ENCODE measurements around the gene KLHL6. TPM values are rescaled to one million over a fixed set of nuclear protein-coding genes. Genes with fewer than 3 reads are reported as not detected.

Gene KLHL6
- total and polyA plus RNA-seq, 8 donors, result 1.4 to 21.6 (median 2.2) TPM

DNA sequence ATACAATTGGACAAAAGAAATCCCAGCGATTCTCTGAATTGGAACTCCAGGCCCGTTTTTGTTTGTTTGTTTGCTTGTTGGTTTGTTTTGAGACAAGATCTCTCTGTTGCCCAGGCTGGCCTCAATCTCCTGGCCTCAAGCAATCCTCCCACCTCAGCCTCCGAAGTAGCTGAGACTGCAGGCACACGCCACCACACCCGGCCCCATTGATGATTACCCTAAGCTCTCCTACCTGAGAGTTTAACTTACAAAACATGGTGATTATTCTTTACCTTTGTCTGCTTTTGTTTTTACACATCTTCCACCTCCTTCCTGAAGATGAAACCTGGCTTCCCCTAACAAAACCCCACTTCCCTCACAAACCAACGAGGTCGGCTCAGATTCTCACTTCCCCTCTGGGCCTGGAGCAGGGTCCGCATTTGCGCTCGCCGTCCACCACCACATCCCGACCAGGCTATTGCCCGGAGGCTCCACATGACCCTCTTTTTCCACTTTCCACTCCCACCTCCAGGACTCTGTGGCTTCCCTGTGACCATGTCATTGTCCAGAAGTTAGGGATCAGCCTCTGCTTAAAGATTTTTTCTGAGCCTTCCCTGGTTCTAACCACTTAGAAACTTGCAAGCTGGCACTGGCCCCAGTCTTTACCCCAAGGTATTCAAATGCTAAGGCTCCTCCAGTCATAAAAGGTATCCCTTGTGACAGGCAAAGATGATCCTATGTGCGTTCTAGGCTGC lies 14.8 kb downstream of the KLHL6 start:
- TF ChIP-seq, protein P1, sequence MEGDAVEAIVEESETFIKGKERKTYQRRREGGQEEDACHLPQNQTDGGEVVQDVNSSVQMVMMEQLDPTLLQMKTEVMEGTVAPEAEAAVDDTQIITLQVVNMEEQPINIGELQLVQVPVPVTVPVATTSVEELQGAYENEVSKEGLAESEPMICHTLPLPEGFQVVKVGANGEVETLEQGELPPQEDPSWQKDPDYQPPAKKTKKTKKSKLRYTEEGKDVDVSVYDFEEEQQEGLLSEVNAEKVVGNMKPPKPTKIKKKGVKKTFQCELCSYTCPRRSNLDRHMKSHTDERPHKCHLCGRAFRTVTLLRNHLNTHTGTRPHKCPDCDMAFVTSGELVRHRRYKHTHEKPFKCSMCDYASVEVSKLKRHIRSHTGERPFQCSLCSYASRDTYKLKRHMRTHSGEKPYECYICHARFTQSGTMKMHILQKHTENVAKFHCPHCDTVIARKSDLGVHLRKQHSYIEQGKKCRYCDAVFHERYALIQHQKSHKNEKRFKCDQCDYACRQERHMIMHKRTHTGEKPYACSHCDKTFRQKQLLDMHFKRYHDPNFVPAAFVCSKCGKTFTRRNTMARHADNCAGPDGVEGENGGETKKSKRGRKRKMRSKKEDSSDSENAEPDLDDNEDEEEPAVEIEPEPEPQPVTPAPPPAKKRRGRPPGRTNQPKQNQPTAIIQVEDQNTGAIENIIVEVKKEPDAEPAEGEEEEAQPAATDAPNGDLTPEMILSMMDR (IDR thresholded peaks at IDR 0.05), result no peak
- ATAC-seq (peak; percentile 6), DNase-seq (peak in 2 of 4 donors; percentile 52 to 84)
- H3K27me3 ChIP-seq, result no peaks in the 10 kb centered on the region
- peak overlapping the region in 1 of 2 donors; percentile 43 for H3K27ac ChIP-seq
- H3K4me3 ChIP-seq, result no peak overlapping the region
- peaks cover 0 to 76% of the 10 kb centered on the region in 2 donors for H3K4me1 ChIP-seq
- intact Hi-C loops (cut with DNase I), result no loop called here
- H3K9me3 ChIP-seq, result no peaks in the 10 kb centered on the region
- no peaks in the 10 kb centered on the region for H3K36me3 ChIP-seq

DNA sequence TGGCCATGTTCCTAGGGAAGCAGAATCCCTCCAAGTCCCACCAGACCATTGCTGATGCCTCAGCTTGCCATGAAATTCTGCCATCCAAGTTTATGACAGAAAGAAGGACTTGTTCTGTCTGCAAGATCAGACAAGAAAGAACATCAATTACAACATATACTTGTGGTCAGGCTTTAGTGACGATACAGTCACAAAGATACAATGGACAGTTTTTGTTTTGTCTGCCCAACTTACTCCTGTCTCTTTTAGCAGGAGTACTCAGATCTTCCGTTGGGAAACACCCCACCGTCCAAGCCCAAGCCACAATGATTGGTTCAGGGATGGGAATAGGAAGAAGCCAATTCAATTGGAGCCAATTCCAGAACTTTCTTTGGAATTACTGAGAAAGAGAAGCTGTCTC lies 15.7 kb downstream of the KLHL6 start:
- no peak overlapping the region for H3K4me3 ChIP-seq
- TF ChIP-seq, protein P1 (IDR thresholded peaks at IDR 0.05), result no peak
- intact Hi-C loops (cut with DNase I), result no loop called here
- no peak for ATAC-seq
- H3K27me3 ChIP-seq, result no peaks in the 10 kb centered on the region
- H3K4me1 ChIP-seq, result peaks cover 0 to 68% of the 10 kb centered on the region in 2 donors
- no peaks in the 10 kb centered on the region for H3K36me3 ChIP-seq
- DNase-seq, result no peak
- H3K27ac ChIP-seq, result peak overlapping the region in 1 of 2 donors; percentile 43
- H3K9me3 ChIP-seq, result no peaks in the 10 kb centered on the region

DNA sequence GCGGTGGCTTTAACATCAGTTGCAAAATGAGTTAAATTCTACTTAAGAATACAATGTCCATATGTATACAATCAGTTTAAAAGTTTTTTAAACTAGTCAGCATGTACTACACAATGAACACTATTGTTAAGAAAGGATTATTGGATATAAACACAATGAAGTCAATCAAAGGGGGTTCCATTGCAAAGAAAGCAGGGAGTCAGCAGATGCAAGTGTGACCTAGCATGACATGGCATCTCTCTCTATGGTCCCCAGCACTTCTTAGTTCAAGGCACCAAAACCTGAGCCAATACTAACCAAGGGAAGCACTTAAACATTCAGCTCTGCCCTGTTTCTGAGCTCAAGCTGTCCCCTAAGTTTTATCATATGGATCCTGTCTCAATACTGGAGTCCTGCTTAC lies 17.0 kb downstream of the KLHL6 start:
- Histone ChIP-seq H3K4me3 (no peak overlapping the region), H3K9me3 (no peaks in the 10 kb centered on the region), H3K4me1 (peaks cover 0 to 72% of the 10 kb centered on the region in 2 donors), H3K36me3 (no peaks in the 10 kb centered on the region), H3K27ac (peak overlapping the region in 1 of 2 donors; percentile 71), H3K27me3 (no peaks in the 10 kb centered on the region)
- TF ChIP-seq, protein P1 (IDR thresholded peaks at IDR 0.05), result no peak
- ATAC-seq (no peak), DNase-seq (no peak)
- intact Hi-C loops (cut with DNase I), result no loop called here

DNA sequence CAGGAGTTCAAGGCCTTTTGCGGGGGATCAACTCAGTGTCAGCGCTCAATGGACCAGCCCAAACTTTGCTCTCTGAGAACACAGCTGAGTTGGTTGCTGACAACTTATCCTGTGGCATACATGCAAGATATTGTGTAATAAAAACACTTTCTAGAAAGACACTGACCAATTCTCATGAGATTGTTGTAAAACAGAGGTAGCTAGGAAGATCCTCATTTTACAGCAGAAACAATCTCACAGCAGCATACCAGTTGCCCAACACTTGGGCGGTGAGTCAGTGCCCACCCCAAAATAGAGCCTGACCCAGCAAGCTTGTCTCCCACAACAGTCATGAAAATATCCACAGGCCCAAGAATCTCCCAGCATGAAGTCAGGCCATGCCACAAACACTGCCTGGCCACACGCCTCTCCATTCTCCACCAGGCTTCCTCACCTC lies 18.2 kb downstream of the KLHL6 start:
- Histone ChIP-seq H3K4me3 (no peak overlapping the region), H3K4me1 (peaks cover 0 to 80% of the 10 kb centered on the region in 2 donors), H3K9me3 (no peaks in the 10 kb centered on the region), H3K27me3 (no peaks in the 10 kb centered on the region), H3K36me3 (peaks cover 0 to 2% of the 10 kb centered on the region in 2 donors), H3K27ac (peak overlapping the region; percentile 19 to 71)
- DNase-seq (peak in 2 of 4 donors; percentile 78 to 81), ATAC-seq (peak; percentile 35)
- TF ChIP-seq, protein P1 (IDR thresholded peaks at IDR 0.05), result no peak
- intact Hi-C loops (cut with DNase I), result no loop called here

DNA sequence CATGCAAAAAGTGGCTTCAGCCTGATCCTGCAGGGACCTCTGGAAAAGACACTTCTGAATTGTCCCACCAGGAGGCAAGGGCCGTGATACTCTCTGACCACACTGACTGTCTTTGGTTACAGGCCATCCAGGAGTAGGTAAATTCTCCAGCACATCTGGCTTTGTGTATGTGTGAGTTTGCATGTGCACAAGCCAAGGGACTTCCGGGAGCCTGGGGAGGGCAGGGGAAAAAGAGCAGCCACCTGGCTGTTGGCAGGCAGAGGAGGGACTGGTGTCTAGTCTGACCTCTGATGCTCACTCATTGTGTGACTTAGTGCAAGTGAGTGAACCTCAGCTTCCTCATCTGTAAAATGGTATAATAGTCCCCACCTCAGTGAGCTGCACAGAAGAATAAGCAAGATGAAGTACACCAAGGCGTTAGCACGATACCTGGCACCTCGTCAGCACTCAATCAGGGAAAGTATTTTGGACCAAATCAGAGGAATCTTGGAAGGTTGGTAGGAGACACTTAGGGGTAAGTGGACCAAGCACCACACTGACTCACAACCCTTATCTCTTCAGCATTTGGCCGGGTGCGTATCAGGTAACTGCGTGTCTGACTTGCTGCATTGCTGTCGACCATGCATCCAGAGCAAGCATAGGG lies 19.1 kb downstream of the KLHL6 start:
- intact Hi-C loops (cut with DNase I), result no loop called here
- no peaks in the 10 kb centered on the region for H3K27me3 ChIP-seq
- peaks cover 0 to 4% of the 10 kb centered on the region in 2 donors for H3K36me3 ChIP-seq
- H3K9me3 ChIP-seq, result no peaks in the 10 kb centered on the region
- no peak for ATAC-seq
- TF ChIP-seq, protein P1 (IDR thresholded peaks at IDR 0.05), result no peak
- peaks cover 0 to 71% of the 10 kb centered on the region in 2 donors for H3K4me1 ChIP-seq
- peak overlapping the region in 1 of 2 donors; percentile 71 for H3K27ac ChIP-seq
- no peak overlapping the region for H3K4me3 ChIP-seq
- DNase-seq, result no peak

Measured in left lung (tissue), 10 donors.